Tibial nerve (tissue), 4 donors: ENCODE results near the gene MAMDC4. TPM values are rescaled to one million over a fixed set of nuclear protein-coding genes. Genes with fewer than 3 reads are reported as not detected.
A peak's percentile ranks its signal among the peaks of the same experiment; 100 is the strongest.

Experiments used
- DNase-seq, 2 donors: peaks; one replicate each; pipeline ENCODE4 v3.0.0-alpha.2; 2019; ENCODE audit warnings: low spot score in 2 of 2
- H3K27ac ChIP-seq, 4 donors: fragments of 200-600 bp; sonication (generic) in 3 of 4; one replicate each; pipeline ENCODE4 v1.5.1; 2017 to 2019; ENCODE audit warnings: mild to moderate bottlenecking in 1 of 4
- H3K27me3 ChIP-seq, 2 donors: fragments of 200-600 bp; sonication (generic) in 1 of 2; one replicate each; pipeline versions ENCODE4 v1.5.1 to v1.6.0; 2017 to 2019
- H3K36me3 ChIP-seq, 3 donors: fragments of 200-600 bp; sonication (generic); one replicate each; pipeline ENCODE4 v1.5.1; 2018 to 2019
- H3K4me1 ChIP-seq, 4 donors: fragments of 200-600 bp; sonication (generic) in 3 of 4; one replicate each; pipeline ENCODE4 v1.5.1; 2017 to 2019
- H3K4me3 ChIP-seq, 4 donors: fragments of 200-600 bp; sonication (generic) in 3 of 4; one replicate each; pipeline ENCODE4 v1.5.1; 2017 to 2019; ENCODE audit warnings: mild to moderate bottlenecking in 1 of 4, moderate library complexity in 1 of 4
- H3K9me3 ChIP-seq, 4 donors: fragments of 200-600 bp; sonication (generic) in 3 of 4; one replicate each; pipeline ENCODE4 v1.5.1; 2017 to 2019
- EP300 ChIP-seq, 2 donors: sonication (generic); formaldehyde crosslinking; IDR thresholded peaks; one replicate each; pipeline ENCODE4 v1.6.1; 2017; ENCODE audit warnings: antibody characterized with exemption in 2 of 2, mild to moderate bottlenecking in 1 of 2
- POLR2A ChIP-seq, 2 donors: fragments of 450-650 bp; IDR thresholded peaks; one replicate each; pipeline ENCODE4 v1.6.1; 2017; ENCODE audit warnings: antibody characterized with exemption in 2 of 2, mild to moderate bottlenecking in 2 of 2, moderate library complexity in 2 of 2
- WGBS, 2 donors: methylation state at CpG; one replicate each; pipeline ENCODE4 v1.1.5; 2018; 5-methylcytosine and 5-hydroxymethylcytosine counted together
- total RNA-seq, 4 donors: library from RNA; depleted of rRNA; stranded (reverse); fragments of >200 nt; gene quantifications; one replicate each; pipeline ENCODE4 v1.1.0, GENCODE V29; 2016
- TF ChIP-seq, protein P1 (sequence below), 5 experiments: fragments of 200-600 bp in 3 of 5; fragments of 450-650 bp in 2 of 5; sonication (generic) in 3 of 5; IDR thresholded peaks; one replicate each; pipeline ENCODE4 v1.5.1; 2016 to 2019; ENCODE audit warnings: antibody characterized with exemption in 5 of 5, mild to moderate bottlenecking in 3 of 5, moderate library complexity in 2 of 5

The MAMDC4 gene
- total RNA-seq, 4 donors from 2014 or later: 1.5 to 8.1 (median 4.4) TPM

DNA sequence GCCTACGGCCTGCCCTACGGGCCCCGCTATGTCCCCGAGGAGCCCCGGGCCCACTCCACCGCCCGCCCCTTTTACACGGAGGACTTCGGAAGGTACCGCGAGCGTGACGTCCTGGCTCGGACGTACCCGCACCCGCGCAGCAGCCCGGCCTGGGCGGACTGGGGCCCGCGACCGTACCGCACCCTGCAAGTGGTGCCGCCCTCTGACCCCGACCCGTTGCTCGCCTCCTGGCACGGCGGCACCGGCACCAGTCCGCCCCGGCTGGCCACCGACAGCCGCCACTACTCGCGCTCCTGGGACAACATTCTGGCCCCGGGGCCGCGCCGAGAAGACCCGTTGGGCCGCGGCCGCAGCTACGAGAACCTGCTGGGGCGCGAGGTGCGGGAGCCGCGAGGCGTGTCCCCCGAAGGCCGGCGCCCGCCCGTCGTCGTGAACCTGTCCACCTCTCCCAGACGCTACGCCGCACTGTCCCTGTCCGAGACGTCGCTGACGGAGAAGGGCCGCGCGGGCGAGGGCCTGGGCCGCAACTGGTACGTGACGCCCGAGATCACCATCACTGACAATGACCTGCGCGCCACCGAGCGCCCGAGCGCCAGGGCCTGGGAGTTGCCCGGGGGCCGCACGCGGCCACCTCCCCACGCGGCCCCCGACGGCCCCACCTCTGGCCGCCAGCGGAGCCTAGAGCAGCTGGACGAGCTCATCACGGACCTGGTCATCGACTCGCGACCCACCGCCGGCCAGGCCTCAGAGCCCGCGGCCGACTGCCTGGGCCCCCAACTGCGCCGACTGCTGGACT lies 6.5 kb upstream of the MAMDC4 start:
- no peaks in the 10 kb centered on the region for H3K9me3 ChIP-seq
- no peak overlapping the region for H3K27ac ChIP-seq
- no peak overlapping the region for H3K4me3 ChIP-seq
- peaks cover 3 to 43% of the 10 kb centered on the region in 2 donors for H3K27me3 ChIP-seq
- no peak for DNase-seq
- WGBS, 2 donors: 23 to 30% methylated on average over 35 to 56 of the region's 102 CpGs
- peaks cover 0 to 84% (median 55%) of the 10 kb centered on the region in 4 donors for H3K4me1 ChIP-seq
- TF ChIP-seq EP300 (IDR thresholded peaks at IDR 0.05): no peak
- no peak for TF ChIP-seq POLR2A (IDR thresholded peaks at IDR 0.05)
- TF ChIP-seq, protein P1, sequence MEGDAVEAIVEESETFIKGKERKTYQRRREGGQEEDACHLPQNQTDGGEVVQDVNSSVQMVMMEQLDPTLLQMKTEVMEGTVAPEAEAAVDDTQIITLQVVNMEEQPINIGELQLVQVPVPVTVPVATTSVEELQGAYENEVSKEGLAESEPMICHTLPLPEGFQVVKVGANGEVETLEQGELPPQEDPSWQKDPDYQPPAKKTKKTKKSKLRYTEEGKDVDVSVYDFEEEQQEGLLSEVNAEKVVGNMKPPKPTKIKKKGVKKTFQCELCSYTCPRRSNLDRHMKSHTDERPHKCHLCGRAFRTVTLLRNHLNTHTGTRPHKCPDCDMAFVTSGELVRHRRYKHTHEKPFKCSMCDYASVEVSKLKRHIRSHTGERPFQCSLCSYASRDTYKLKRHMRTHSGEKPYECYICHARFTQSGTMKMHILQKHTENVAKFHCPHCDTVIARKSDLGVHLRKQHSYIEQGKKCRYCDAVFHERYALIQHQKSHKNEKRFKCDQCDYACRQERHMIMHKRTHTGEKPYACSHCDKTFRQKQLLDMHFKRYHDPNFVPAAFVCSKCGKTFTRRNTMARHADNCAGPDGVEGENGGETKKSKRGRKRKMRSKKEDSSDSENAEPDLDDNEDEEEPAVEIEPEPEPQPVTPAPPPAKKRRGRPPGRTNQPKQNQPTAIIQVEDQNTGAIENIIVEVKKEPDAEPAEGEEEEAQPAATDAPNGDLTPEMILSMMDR (IDR thresholded peaks at IDR 0.05): no peak
- peaks cover 0 to 10% (median 0%) of the 10 kb centered on the region in 3 donors for H3K36me3 ChIP-seq

DNA sequence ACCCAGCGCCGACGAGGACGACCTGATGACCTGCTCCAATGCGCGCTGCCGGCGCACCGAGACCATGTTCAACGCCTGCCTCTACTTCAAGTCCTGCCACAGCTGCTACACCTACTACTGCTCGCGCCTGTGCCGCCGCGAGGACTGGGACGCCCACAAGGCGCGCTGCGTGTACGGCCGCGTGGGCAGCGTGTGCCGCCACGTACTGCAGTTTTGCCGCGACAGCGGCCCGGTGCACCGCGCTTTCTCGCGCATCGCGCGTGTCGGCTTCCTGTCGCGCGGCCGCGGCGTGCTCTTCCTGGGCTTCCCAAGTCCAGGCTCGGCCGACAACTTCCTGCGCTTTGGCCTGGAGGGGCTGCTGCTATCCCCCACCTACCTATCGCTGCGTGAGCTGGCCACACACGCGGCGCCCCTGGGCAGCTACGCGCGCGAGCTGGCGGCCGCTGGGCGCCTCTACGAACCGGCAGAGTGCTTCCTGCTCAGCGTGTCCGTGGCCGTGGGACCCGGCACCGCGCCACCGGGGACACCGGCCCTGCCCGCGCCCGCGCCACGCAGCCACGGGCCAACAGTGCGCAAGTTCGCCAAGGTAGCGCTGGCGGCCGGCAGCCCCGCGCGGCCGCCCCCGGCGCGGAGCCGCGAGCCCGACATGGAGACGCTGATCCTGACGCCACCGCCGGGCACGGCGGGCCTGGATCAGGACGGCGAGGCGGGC lies 5.6 kb upstream of the MAMDC4 start:
- peak overlapping the region in 1 of 4 donors; percentile 91 for H3K27ac ChIP-seq
- H3K4me3 ChIP-seq: peak overlapping the region in 1 of 4 donors; percentile 75
- DNase-seq: no peak
- 6 to 13% methylated on average over 22 to 61 of the region's 98 CpGs for WGBS, 2 donors
- H3K36me3 ChIP-seq: peaks cover 0 to 14% (median 0%) of the 10 kb centered on the region in 3 donors
- TF ChIP-seq EP300 (IDR thresholded peaks at IDR 0.05) (no peak), POLR2A (IDR thresholded peaks at IDR 0.05) (no peak)
- TF ChIP-seq, protein P1 (IDR thresholded peaks at IDR 0.05): no peak
- H3K4me1 ChIP-seq: peaks cover 0 to 83% (median 47%) of the 10 kb centered on the region in 4 donors
- H3K27me3 ChIP-seq: peaks cover 3 to 43% of the 10 kb centered on the region in 2 donors
- no peaks in the 10 kb centered on the region for H3K9me3 ChIP-seq

DNA sequence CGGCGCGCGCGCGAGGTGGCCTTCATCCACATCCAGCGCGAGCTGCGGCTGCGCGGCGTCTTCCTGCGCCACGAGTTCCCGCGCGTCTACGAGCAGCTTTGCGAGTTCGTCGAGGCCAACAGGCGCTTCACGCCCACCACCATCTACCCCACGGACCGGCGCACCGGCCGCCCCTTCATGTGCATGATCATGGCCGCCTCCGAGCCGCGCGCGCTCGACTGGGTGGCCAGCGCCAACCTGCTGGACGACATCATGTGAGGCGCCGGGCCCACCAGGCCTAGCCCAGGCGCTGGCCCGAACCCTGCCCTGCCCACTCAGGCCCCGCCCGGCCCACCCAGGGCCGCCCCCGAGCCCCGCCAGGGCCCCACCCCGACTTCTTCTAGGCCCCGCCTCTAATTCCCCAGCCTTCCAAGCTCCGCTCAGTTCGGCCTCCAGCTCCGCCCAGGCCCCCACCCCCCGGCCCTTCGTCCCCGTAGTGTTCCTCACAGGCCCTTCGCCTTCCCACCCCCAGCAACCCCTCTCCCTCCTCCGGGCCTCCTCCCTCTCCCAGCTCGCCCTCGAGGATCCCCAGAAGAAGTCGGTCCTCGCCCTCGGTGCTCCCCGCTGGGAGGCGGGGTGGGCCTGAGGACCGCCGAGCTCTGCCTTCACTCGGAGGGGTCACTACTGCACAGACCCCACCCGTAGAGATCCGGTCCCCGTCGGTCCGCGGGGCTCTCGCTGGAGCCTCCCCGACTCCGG lies 4.9 kb upstream of the MAMDC4 start:
- Histone ChIP-seq H3K27me3 (peaks cover 3 to 43% of the 10 kb centered on the region in 2 donors), H3K27ac (peak overlapping the region in 3 of 4 donors; percentile 82 to 94 (median 91)), H3K36me3 (peaks cover 0 to 15% (median 0%) of the 10 kb centered on the region in 3 donors), H3K4me3 (peak overlapping the region; percentile 51 to 85 (median 72)), H3K4me1 (peaks cover 0 to 83% (median 40%) of the 10 kb centered on the region in 4 donors), H3K9me3 (no peaks in the 10 kb centered on the region)
- 1 to 4% methylated on average over 14 to 60 of the region's 75 CpGs for WGBS, 2 donors
- TF ChIP-seq POLR2A (IDR thresholded peaks at IDR 0.05) (no peak), EP300 (IDR thresholded peaks at IDR 0.05) (peak in 1 of 2 donors; percentile 19)
- TF ChIP-seq, protein P1 (IDR thresholded peaks at IDR 0.05): no peak
- peak in 1 of 2 donors; percentile 31 for DNase-seq

DNA sequence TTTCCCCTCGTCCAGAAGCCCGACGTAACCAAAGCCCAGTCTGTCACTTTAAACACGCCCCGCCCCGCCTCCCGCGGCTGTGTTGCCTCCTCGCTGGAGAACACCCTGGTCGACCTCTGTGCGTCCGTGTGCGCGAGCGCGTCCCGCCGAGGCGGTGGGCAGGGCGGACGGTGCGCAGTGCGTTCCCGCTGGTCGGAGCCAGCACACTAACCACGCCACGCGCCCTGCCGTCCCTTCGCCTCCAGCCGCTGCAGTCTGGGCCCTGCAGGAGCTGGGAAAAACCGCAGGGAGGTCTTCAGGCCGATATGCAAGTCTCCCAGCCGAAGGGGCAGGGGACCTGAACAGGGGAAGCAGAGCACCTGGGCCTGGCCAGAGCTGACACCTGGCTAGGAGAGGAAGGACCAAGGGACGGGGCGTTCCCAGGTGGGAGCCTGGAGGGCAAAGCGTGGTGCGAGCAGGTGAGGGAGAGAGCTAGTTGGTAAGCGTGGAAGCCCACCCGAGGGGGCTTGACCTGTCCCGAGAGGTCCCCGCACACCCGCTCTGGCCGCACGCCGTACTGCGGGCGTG lies 4.2 kb upstream of the MAMDC4 start:
- peaks cover 0 to 15% (median 0%) of the 10 kb centered on the region in 3 donors for H3K36me3 ChIP-seq
- peak; percentile 56 to 83 for DNase-seq
- 0 to 1% methylated on average over 33 to 42 of the region's 48 CpGs for whole genome bisulfite sequencing, 2 donors
- H3K4me3 ChIP-seq: peak overlapping the region; percentile 51 to 85 (median 72)
- peaks cover 3 to 42% of the 10 kb centered on the region in 2 donors for H3K27me3 ChIP-seq
- TF ChIP-seq POLR2A (IDR thresholded peaks at IDR 0.05) (peak in 1 of 2 donors; percentile 39), EP300 (IDR thresholded peaks at IDR 0.05) (peak in 1 of 2 donors; percentile 79)
- TF ChIP-seq, protein P1 (IDR thresholded peaks at IDR 0.05): peak in 1 of 5 experiments; percentile 13
- no peaks in the 10 kb centered on the region for H3K9me3 ChIP-seq
- H3K27ac ChIP-seq: peak overlapping the region; percentile 74 to 94 (median 86)
- H3K4me1 ChIP-seq: peaks cover 0 to 81% (median 34%) of the 10 kb centered on the region in 4 donors
